Skeletal muscle tissue (tissue), 4 donors: ENCODE data around the gene POLR1B. TPM values are rescaled to one million over a fixed set of nuclear protein-coding genes. Genes with fewer than 3 reads are reported as not detected.
"Not testable (repeated sequence)": the region's sequence is repeated elsewhere in the genome, so short reads cannot be mapped to it uniquely, and the experiment has no call there.

Experiments used
- H3K27ac ChIP-seq: one replicate; pipeline ENCODE4 v1.7.0; 2013; ENCODE audit warnings: mild to moderate bottlenecking, low read depth, low read length, inconsistent platforms
- H3K27me3 ChIP-seq, 3 donors: one replicate each; pipeline ENCODE4 v1.7.0; 2013; ENCODE audit warnings: low read length in 3 of 3; ENCODE audit not compliant: control insufficient read depth in 3 of 3, insufficient read depth in 3 of 3
- H3K36me3 ChIP-seq, 3 donors: one replicate each; pipeline ENCODE4 v1.7.0; 2013; ENCODE audit warnings: low read length in 3 of 3; ENCODE audit not compliant: control insufficient read depth in 3 of 3, insufficient read depth in 3 of 3
- H3K4me1 ChIP-seq, 3 donors: one replicate each; pipeline ENCODE4 v1.7.0; 2013; ENCODE audit warnings: low read length in 3 of 3, mild to moderate bottlenecking in 3 of 3; ENCODE audit not compliant: control insufficient read depth in 3 of 3, insufficient read depth in 3 of 3
- H3K4me3 ChIP-seq, 3 donors: one replicate each; pipeline ENCODE4 v1.7.0; 2013; ENCODE audit warnings: low read length in 3 of 3
- H3K9ac ChIP-seq, 3 donors: one replicate each; pipeline ENCODE4 v1.7.0; 2013; ENCODE audit warnings: low read length in 3 of 3, mild to moderate bottlenecking in 3 of 3, moderate library complexity in 2 of 3, low read depth in 1 of 3
- H3K9me3 ChIP-seq, 3 donors: one replicate each; pipeline ENCODE4 v1.7.0; 2013; ENCODE audit warnings: low read length in 3 of 3; ENCODE audit not compliant: control insufficient read depth in 3 of 3
- total RNA-seq: library from RNA; depleted of rRNA; stranded (reverse); fragments of >200 nt; gene quantifications from one replicate; pipeline ENCODE4 v1.2.3, GENCODE V29; 2014
- donor health status: Osteomylitis.

POLR1B gene
- total RNA-seq, 1 donor from 2014 or later = 20.9 TPM

DNA sequence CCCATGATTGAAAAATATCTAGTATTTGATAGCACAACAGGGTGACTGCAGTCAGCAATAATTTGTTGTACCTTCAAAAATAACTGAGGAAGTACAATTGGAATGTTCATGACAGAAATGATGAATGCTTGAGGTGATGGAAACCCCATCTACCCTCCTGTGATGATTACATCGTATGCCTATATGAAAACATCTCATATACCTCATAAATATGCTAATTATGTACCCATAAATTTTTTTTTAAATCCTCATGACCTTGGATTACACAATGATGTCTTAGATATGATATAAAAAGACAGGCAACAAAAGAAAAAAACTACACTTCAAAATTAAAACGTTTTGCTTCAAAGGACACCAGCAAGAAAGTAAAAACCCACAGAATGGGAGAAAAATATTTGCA lies 1.4 kb upstream of the POLR1B start:
- H3K4me1 ChIP-seq = peaks cover 12 to 25% (median 18%) of the 10 kb centered on the region in 3 donors
- H3K27ac ChIP-seq = no peak overlapping the region
- no peak overlapping the region for H3K4me3 ChIP-seq
- no peaks in the 10 kb centered on the region for H3K27me3 ChIP-seq
- H3K9ac ChIP-seq = no peak overlapping the region
- H3K9me3 ChIP-seq = no peaks in the 10 kb centered on the region
- H3K36me3 ChIP-seq = no peaks in the 10 kb centered on the region

DNA sequence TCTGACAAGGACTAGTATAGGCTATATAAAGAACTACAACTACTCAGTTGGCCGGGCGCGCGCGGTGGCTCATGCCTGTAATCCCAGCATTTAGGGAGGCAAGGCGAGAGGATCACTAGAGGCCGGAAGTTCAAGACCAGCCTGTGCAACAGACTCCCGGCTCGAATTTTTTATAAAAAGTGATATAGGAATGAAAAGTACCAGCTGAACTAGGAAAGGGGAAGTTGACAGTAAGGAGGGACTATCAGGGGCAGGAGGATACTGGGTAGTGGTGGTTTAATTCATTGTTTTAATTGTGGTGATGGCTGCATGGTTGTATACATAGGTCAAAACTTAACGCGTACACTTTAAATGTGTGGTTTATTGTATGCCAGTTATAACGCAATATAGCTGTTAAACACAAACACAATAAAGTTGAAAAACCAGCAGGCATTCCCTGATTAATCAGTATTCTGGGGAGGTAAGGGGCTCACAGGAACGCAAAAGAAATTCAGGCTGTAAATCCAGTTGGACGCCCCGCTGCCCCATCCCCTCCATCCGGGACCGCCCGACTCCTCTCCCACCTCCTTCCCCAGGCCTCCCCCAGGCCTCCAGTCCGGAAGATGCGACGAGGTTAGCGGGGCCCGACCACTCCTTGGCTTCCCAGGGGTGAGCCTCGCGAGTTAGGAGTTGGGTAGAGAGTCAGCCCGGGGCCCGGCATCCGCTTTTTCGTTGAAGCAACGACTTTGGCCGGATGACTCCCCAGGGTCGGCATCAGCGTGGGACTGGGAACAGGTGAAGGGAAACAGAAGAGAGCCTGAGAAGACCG lies 746 bp upstream of the POLR1B start:
- peaks cover 0 to 2% (median 0%) of the 10 kb centered on the region in 3 donors for H3K36me3 ChIP-seq

DNA sequence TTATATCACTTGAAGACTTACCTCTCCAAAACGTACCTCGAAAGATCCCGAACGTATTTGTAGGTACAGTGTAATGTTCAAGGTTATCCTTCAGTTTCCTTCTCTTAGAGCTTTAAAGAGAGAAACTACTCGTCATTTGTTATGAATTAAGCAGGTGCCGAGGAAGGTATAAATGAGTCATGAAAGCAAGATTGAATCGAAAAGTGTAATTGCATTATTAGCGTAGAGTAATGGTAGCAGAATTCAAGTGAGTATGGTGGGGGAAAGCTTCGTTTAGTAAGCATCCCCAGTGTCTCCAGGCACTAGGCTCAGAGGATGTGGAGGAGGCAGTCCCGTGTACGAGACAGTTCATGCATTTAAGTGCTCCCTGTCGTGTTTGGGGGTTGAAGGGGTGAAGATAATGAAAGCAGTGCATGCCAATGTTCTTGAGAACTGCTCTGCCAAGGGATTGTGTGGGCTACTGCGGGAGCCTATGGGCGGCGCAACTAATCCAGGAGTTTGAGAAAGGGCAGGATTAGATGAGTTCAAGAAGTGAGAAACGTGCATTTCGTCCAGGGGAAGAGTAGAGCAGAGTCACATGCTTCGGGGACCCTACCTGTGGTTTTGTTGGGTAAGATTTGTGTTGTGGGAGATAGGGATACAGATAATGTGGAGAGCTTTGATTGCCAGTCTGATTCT lies 858 bp downstream of the POLR1B start:
- Histone ChIP-seq H3K27ac (no peak overlapping the region), H3K9me3 (no peaks in the 10 kb centered on the region), H3K27me3 (no peaks in the 10 kb centered on the region), H3K4me3 (peak overlapping the region; percentile 79 to 99 (median 95)), H3K36me3 (peaks cover 6 to 9% (median 7%) of the 10 kb centered on the region in 3 donors), H3K9ac (peak overlapping the region; percentile 59 to 88 (median 65)), H3K4me1 (peaks cover 12 to 31% (median 20%) of the 10 kb centered on the region in 3 donors)

More for the DNA sequence above, 746 bp upstream of the POLR1B start:
- Histone ChIP-seq H3K4me1 (peaks cover 12 to 25% (median 18%) of the 10 kb centered on the region in 3 donors), H3K4me3 (peak overlapping the region; percentile 79 to 99 (median 95)), H3K9ac (peak overlapping the region; percentile 59 to 88 (median 65)), H3K27me3 (no peaks in the 10 kb centered on the region), H3K9me3 (no peaks in the 10 kb centered on the region), H3K27ac (peak overlapping the region; percentile 80)

DNA sequence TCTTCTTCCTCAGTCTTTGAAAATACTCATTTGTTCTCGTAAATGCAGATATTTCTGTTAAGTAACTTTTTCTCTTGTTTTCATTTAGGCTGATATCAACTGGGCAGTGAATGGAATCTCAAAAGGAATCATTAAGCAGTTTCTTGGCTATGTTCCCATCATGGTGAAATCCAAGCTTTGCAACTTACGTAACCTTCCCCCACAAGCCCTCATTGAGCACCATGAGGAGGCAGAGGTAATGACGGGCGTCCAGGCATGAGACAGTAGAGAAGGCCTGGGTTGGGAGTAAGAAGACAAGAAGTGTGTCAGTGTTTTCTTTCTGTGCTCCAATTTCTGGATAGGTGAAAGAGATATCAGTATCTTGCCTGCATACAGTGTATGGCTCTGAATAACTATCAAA lies 5.1 kb downstream of the POLR1B start:
- Histone ChIP-seq H3K27me3 (no peaks in the 10 kb centered on the region), H3K4me1 (peaks cover 12 to 20% (median 17%) of the 10 kb centered on the region in 3 donors), H3K4me3 (no peak overlapping the region), H3K36me3 (peaks cover 16 to 41% (median 33%) of the 10 kb centered on the region in 3 donors), H3K9me3 (no peaks in the 10 kb centered on the region), H3K9ac (no peak overlapping the region), H3K27ac (no peak overlapping the region)

DNA sequence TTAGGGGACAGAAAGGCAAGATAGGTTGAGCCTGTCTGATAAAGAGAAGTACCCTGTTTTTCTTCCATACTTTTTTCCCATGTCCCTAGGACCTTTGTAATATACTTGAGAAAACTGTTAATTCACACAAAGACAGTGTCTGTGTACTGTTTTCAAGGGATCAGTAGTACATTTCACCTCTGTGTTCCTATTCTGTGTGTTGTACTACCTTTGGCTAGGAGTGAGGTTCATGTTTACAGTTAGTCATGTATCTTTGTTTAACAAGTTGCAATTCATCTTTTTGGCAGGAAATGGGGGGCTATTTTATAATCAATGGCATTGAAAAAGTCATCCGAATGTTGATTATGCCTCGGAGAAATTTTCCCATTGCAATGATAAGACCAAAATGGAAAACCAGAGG lies 6.7 kb downstream of the POLR1B start:
- Histone ChIP-seq H3K9ac (no peak overlapping the region), H3K27me3 (no peaks in the 10 kb centered on the region), H3K9me3 (no peaks in the 10 kb centered on the region), H3K36me3 (peaks cover 29 to 53% (median 47%) of the 10 kb centered on the region in 3 donors), H3K27ac (no peak overlapping the region), H3K4me3 (no peak overlapping the region), H3K4me1 (peaks cover 0 to 6% (median 2%) of the 10 kb centered on the region in 3 donors)

DNA sequence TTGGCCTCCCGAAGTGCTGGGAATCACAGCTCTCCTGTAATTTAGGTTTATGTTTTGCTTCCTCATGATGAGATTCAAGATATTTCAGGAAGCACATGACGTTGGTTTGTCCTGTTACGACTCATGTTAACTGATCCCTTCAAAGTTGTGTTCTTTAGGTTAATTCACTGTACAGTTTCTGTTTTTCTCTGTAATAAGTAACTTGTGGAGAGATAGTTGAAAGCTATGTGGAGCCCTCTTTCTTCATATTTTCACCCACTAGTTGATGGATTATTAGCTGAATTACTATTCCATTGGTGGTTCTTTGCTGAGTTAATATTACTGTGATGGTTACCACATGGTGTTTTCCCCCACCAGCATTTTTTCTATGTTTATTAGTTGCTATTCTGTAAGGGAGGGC lies 23.8 kb downstream of the POLR1B start:
- Histone ChIP-seq H3K9me3 (no peaks in the 10 kb centered on the region), H3K27ac (no peak overlapping the region), H3K27me3 (no peaks in the 10 kb centered on the region), H3K4me3 (no peak overlapping the region), H3K4me1 (no peaks in the 10 kb centered on the region), H3K9ac (no peak overlapping the region), H3K36me3 (peaks cover 22 to 56% (median 51%) of the 10 kb centered on the region in 3 donors)

DNA sequence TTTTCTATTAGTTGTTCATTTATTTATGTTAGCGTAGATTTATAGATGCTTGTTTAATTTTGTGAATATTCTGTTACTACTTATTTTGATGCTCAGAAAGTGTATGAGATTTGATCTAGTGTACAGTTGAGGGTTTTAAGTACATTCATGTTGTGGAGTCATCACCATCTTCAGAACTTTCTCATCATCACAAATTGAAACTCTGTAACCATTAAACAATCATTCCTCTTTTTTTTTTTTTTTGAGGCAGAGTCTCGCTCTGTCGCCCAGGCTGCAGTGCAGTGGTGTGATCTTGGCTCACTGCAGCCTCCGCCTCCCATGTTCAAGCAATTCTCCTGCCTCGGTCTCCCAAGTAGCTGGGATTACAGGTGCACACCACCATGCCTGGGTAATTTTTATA lies 24.2 kb downstream of the POLR1B start:
- H3K4me1 ChIP-seq, H3K27ac ChIP-seq, H3K4me3 ChIP-seq, H3K9me3 ChIP-seq, H3K27me3 ChIP-seq, H3K9ac ChIP-seq: not testable (repeated sequence)
- peaks cover 21 to 56% (median 49%) of the 10 kb centered on the region in 3 donors for H3K36me3 ChIP-seq

DNA sequence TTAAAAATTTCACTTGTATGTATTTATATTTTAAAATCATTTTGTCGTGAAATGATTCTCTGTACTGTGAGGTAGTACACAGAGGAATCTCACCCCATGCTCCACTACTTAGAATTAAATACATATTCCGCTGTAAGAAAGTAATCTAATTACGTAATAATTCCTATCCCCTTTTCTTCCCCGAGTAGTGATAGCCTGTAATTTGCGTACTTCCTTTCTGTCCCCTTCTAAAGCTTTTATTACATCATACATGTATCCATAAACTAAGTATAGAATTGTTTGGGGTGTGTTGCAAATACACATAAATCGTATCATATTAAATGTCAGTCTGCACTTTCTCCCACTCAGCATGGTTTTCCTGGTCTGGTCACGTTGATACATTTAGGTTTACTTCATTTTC lies 29.7 kb downstream of the POLR1B start:
- Histone ChIP-seq H3K27ac (no peak overlapping the region), H3K4me3 (no peak overlapping the region), H3K9ac (no peak overlapping the region), H3K9me3 (no peaks in the 10 kb centered on the region), H3K27me3 (no peaks in the 10 kb centered on the region), H3K36me3 (peaks cover 39 to 68% (median 58%) of the 10 kb centered on the region in 3 donors), H3K4me1 (no peaks in the 10 kb centered on the region)

DNA sequence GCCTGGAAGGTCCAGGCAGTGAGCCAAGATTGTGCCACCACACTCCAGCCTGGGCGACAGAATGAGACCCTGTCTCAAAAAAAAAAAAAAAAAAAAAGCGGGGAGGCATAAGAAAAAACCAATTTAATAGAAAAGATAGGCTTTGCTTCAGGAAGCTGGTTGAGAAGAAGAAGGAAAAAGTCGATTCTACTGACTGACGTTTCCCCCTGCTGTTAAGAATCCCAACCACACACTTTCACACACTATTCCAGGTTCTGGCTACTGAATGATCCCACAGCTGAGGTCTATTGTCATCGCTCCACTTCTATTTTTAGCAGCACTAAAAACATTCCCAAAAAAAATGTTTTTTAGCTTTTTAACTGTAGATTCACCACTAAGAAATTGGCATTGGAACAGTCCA lies 35.5 kb downstream of the POLR1B start:
- Histone ChIP-seq H3K4me3 (no peak overlapping the region), H3K9ac (no peak overlapping the region), H3K36me3 (peaks cover 19 to 31% (median 28%) of the 10 kb centered on the region in 3 donors)

DNA sequence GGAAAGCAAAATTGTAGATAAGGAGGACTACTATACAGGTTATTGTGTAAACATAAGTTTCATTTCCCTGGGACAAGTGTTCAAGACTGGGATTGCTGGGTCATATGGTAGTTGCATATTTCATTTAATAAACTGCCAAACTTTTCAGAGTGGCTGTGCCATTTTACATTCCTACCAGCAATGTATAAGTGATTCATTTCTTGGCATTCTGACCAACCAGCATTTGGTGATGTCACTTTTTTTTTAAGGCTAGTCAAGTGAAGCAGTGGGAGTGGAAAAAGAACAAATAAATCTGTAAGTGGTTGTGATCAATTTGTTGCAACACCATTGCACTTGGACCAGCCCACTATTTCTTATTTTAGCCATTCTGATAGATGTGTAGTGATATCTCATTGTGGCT lies 37.0 kb downstream of the POLR1B start:
- Histone ChIP-seq H3K9ac (no peak overlapping the region), H3K27ac (no peak overlapping the region), H3K4me3 (no peak overlapping the region), H3K9me3 (no peaks in the 10 kb centered on the region), H3K27me3 (no peaks in the 10 kb centered on the region), H3K36me3 (peaks cover 17 to 22% (median 18%) of the 10 kb centered on the region in 3 donors), H3K4me1 (peaks cover 4 to 10% (median 10%) of the 10 kb centered on the region in 3 donors)

More for the DNA sequence above, 35.5 kb downstream of the POLR1B start:
- Histone ChIP-seq H3K27ac (no peak overlapping the region), H3K9me3 (no peaks in the 10 kb centered on the region), H3K27me3 (no peaks in the 10 kb centered on the region), H3K4me1 (peaks cover 0 to 4% (median 0%) of the 10 kb centered on the region in 3 donors)
